Stimulated activated CD4-positive, alpha-beta T cell treated with anti-CD3 and anti-CD28 coated beads, Interleukin-1b, Interleukin-23, amount 100 ng/mL, for 24 hours (primary cell): Measurements from ENCODE around the gene CATSPER3.

Experiments
- DNase-seq, 4 experiments: peaks; one replicate each; pipeline ENCODE4 v3.0.0-alpha.2; 2020; ENCODE audit warnings: low read depth in 4 of 4, low spot score in 1 of 4

Gene CATSPER3

DNA sequence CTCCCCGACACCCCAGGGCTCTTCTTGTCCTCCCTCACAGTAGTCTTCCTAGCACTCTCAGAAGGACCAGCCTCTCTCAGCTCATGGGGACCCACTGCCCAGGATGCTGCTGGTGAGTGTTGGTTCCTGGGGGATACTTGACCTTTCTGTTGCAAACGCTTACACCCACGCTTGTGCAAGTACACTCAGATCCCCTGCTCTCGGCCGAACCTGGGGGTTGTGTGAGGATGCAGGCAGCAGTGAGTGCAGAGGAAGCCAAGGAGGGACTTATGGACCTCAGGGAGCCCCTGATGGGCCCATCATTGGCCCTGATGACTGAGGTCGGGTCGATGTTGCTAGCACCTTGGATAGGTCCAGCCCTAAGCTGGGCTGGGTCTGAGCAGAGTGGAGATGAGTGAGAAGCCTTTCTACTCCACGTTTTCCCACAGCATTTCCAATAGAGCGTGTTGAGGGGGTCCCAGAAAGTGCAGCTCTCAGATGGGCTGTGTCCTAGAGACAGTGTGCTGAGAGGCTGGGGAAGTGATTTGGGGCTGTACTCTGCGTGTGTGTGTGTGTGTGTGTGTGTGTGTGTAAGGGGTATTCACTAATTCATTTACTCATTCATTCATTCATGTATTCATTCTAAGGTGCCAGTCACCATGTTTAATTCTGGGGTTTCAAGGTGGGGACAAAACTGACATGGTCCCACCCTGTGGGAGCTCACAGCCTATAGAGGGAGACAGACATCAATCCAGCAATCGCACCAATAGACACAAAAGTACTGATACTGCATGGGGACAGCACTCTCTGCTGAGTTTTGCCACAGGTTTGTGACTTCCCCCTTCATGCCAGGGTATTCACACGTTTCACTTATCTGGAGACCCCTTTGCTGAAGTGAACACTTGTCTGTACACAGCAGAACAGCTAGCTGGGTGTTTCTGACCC is 91.6 kb downstream of the CATSPER3 start:
- no peak for DNase-seq

DNA sequence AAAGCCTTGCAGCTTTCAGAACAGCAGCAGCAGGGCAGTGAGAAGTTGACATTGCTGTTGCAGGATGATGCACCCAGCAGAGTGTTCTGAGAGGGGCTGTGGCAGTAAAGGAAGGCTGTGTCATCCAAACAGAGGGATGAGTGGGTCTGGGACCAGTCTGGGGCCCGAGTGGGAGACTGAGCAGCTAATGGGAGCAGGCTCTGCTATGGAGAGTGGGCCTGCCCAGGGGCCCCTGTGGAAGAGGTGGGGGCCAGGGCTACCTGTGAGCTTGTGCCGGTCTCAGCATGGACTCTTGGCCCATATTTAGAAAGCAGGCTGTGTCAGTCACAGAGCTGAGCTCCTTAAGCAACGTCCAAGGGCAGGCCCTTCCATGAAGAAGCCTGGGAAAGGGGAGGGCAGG is 92.3 kb downstream of the CATSPER3 start:
- DNase-seq: no peak

DNA sequence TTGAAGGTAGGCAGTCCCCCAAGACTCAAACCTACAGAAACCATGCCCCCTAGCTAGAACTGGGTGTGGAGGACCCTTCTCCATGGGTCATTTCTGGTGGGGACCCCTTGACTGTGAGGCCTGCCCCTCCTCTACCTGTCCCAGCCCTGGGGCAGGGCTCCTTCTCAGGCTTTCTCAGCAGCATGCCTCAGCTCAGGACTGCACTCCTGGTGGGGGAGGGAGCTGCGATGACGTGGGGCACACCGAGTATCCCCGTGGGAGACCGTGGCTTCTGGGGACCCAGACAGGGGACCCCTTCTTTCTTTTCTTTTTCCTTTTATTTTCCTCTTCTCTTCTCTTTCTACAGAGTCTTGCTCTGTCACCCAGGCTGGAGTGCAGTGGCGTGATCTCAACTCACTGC is 93.3 kb downstream of the CATSPER3 start:
- no peak for DNase-seq
